CD4-positive, alpha-beta T cell treated with Interleukin-6 at 100 ng/mL for 8 hours (primary cell): Measurements from ENCODE around the gene INMT.

Source experiments
- DNase-seq: peaks from one replicate; pipeline ENCODE4 v3.0.0-alpha.2; 2020; ENCODE audit warnings: mixed read lengths, low spot score

The INMT gene

GRCh38 chr7:30752979-30753378, 1.0 kb downstream of the INMT start:
- no peak for DNase-seq

GRCh38 chr7:30754315-30754877, 2.5 kb downstream of the INMT start:
- no peak for DNase-seq

GRCh38 chr7:30755384-30756154, 3.6 kb downstream of the INMT start:
- no peak for DNase-seq

DNA sequence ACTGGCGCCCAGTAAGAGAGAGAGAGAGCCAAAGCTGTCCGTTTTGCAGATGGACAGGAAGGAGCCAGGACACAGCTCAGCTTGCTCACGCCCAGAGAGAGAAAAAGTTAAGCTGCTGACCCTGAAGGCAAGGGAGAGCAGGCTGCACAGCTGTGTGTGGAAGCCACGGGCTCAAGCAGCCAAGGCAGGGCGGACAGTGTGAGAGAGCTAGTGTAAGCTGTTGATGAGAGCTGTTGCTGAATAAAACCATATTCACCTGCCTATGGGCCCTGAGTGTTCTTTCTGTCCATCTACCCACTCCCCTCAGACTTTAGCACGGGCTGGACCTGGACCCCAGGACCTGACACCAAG, 5.4 kb downstream of the INMT start:
- no peak for DNase-seq

- no peak for DNase-seq
These were observed 8.7 kb downstream of the INMT start for GRCh38 chr7:30760514-30761213.

DNA sequence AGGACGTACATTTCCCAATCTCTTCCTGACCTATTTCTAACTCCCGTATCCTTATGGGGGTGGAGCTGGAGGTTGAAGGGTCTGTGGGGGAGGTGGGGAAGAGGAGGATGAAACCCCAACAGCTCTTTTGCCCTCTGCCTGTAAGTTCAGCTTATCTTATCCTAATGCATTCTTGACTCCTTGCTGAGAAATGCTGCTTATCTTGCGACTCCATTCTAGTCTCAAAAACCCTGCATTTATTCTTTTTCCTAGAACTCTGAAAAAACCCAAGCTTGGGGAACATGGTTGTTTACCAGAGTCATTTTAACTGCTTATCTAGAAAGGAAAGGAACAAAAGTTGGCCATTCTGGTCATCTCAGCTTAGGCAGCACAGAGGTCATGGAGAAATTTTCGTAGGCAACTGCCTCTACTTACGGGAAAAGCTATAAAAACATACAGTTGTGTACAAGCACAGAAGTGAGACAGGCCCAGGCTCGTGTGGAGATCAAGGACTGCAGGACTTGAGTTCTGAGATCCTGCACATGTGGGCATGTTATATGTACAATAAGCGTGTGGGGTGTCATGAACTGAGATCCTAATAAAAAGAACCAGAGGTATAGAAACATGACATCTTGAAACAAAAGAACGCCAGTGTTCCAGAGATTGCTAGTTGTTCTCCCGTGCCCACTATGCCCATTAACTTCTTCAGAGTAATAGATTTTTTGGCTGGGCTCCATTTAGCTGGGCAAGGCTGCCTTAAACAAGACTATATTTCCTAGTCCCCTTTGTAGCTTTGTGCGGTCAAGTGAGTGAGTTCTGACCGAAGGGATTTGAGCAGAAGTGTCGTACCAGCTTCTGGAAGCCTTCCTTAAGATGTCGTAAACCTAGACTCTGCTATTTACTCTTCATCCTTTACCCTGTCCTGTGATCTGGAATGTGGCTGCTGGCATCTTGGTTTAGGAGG, 9.6 kb downstream of the INMT start:
- DNase-seq = no peak

DNA sequence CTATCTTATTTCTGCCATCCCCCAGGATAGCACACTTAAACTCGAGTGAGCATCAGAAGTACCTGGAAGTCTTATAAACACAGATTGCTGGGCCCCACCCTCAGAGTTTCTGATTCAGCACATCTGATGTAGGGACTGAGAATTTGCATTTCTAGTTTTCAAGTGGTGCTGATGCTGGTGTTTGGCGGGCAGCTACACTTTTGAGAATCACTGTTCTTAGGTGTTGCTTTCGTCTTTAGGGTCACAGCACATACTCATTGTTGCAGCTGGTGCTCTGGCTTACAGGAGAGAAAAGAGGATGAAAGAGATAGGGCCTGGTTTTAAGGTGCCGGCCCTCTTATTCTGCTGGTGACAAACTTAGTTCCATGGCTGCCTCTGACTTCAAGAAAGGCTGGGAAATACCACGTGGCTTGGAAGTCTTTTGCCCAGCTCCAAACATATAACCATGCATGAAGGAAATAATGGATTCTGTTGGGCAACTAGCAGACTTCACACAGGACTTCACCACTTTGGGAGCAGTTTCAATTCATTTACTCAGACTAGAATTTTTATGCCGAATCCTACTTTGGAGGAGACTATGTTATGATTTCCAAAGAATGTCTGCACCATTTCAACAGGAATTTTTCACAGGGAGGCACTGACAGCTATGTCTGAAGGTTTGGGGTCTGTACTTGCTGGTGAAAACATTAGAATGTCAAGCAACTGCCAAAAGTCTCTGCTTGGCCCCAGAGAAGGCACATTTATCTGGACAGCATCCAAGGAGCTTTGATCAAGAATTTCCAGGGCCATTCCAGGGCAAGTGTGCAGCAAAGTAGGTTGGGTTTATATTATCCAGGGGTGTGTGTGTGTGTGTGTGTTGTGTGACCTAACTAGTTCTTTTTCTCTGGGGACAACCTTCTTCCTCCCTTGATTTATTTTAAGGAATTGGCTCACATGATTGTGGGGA, 12.4 kb downstream of the INMT start:
- no peak for DNase-seq

- no peak for DNase-seq
These were observed 13.5 kb downstream of the INMT start for GRCh38 chr7:30765408-30765807.

- DNase-seq = no peak
These were observed 18.9 kb downstream of the INMT start for GRCh38 chr7:30770845-30771173.

DNA sequence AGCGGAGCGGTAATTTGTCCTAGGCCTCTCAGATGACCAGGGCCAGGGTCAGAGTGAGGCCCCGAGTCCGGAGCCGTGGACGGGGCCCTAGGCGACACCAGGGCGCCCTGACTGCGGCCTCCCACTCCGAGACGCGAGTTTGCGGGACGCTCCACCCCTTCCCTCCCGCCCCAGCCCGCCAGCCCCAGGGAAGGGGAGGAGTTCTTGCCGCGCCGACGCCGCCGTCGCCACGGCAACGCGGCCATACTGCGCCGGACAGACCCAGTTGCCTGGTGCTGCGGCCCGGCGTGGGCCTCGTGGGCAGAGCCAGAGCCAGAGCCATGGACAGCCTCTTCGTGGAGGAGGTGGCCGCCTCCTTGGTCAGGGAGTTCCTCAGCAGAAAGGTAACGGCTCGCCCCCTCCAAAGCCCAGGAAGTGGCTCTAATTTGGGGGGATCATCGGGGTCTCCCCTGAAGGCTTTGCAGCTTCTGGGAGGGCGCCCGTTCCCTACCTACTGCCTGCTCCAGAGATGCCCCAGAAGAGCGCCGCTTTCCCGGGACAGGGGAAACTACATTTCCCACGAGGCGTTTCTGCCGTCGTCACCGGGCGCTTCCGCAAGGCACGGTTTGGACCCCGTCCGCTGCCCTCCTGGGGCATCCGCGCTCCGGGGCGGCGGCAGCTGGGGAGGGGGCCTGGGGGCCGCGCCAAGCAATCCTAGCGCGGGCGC, 19.4 kb downstream of the INMT start, which contains the start of gene MINDY4:
Gene MINDY4, plus strand, starts transcription at position 244 of the 706 bp plus-strand sequence. Its CDS starts 77 bp downstream, at position 321.
- peak; percentile 65 for DNase-seq

GRCh38 chr7:30771880-30772425, 20.0 kb downstream of the INMT start:
- no peak for DNase-seq

DNA sequence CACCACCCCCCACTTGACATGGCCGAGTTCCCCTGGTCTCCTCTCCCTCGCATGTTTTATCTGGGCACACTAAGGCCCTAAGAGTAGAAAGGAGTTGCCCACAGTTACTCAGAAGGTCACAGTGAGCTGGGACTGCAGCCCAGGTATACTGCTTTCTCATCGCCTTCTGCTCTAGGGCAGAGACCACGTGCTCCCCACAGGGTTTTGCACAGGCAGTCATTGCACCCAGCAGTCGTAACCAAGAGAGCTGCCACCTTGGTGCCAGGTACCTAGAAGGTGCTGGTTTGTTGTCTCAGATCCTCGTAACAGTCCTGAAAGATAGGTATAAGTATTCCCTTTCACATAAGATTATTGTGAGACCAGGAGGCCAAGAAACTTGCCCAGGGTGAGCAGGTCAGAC, 21.0 kb downstream of the INMT start:
- DNase-seq = no peak

- DNase-seq = no peak
These were observed 24.1 kb downstream of the INMT start for GRCh38 chr7:30775992-30776391.

- DNase-seq = no peak
These were observed 25.0 kb downstream of the INMT start for GRCh38 chr7:30776971-30777370.

- no peak for DNase-seq
These were observed 26.5 kb downstream of the INMT start for GRCh38 chr7:30778255-30779025.

DNA sequence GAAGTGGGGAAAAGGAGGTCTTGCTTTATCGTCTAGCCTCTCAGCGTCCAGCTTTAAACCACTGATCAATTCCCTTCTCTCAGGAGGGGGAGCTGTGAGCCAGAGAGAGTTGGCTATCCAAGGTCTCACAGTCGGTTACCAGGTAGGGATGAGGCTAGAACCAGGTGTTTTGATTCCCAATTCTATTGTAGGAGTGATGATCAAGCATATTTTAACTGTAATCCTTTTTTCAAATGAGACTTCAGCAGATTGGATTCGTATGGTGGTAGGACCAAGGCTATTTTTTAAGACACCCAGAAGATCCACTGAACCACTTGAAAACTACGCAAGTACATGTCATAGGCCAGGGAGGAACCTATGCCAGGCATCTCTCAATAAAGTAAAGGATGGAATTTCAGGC, 27.6 kb downstream of the INMT start:
- no peak for DNase-seq

- DNase-seq = no peak
These were observed 29.0 kb downstream of the INMT start for GRCh38 chr7:30780941-30781340.

- DNase-seq = no peak
These were observed 30.8 kb downstream of the INMT start for GRCh38 chr7:30782690-30783089.

DNA sequence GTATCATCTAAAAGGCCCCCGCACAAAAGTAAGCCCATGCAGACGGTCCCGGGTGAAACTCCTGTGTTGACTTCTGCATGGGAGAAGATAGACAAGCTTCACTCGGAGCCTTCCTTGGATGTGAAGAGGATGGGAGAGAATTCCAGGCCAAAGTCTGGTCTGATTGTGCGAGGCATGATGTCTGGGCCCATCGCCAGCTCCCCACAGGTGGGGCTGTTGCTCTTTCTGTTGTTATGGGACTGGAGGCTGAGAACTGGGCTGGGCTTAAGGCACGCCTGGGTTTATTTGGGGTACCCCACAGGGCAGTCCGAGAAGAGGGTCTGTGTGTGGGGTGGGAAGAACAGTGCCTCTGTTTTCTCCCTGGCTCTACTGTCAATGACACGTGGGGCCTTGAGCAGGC, 33.9 kb downstream of the INMT start:
- no peak for DNase-seq
